ENCODE results near the gene GARIN5A. TPM values are rescaled to one million over a fixed set of nuclear protein-coding genes. Genes with fewer than 3 reads are reported as not detected.

GARIN5A gene
- total RNA-seq, 2 experiments from 2014 or later = 0.59 to 0.63 TPM

- H3K4me1 ChIP-seq (ENCODE audit: insufficient read depth, low read length, poor library complexity, severe bottlenecking) = peaks cover 12% of the 10 kb centered on the region
- no peak overlapping the region for H2AFZ ChIP-seq (ENCODE audit: low read length)
- POLR2A ChIA-PET = no interaction called here
- TF ChIP-seq EZH2phosphoT487 (IDR thresholded peaks at IDR 0.05; ENCODE audit: borderline replicate concordance, low read depth, low read length) (no peak), CTCF (conservative IDR thresholded peaks at IDR 0.05; ENCODE audit: low read length) (no peak)
- no peaks in the 10 kb centered on the region for H3K9me3 ChIP-seq (ENCODE audit: low read length)
- DNase-seq (ENCODE audit: low spot score) = no peak
- H3K36me3 ChIP-seq (ENCODE audit: insufficient read depth, low read length) = no peaks in the 10 kb centered on the region
- no peak overlapping the region for H3K27ac ChIP-seq (ENCODE audit: low read depth, low read length, poor library complexity, severe bottlenecking)
- no peak overlapping the region for H3K4me3 ChIP-seq (ENCODE audit: low read depth, low read length, poor library complexity, severe bottlenecking)
- intact Hi-C loops (cut with micrococcal nuclease; ENCODE audit: unreplicated experiment) = no loop called here
- H3K9me2 ChIP-seq (ENCODE audit: insufficient read depth, low read length) = no peaks in the 10 kb centered on the region
- H3K4me2 ChIP-seq (ENCODE audit: low read length) = no peak overlapping the region
- H4K20me1 ChIP-seq (ENCODE audit: insufficient read depth, low read length) = no peaks in the 10 kb centered on the region
- H3K79me2 ChIP-seq (ENCODE audit: insufficient read depth, low read depth, low read length) = no peaks in the 10 kb centered on the region
- BruUV-seq (replicated peaks) = no TSS peak
- CTCF ChIA-PET (ENCODE audit: unreplicated experiment) = no interaction called here
Observed at GRCh38 chr19:50509366-50509765, 32.7 kb upstream of the GARIN5A start.

GRCh38 chr19:50508843-50509190, 32.2 kb upstream of the GARIN5A start:
- intact Hi-C loops (cut with micrococcal nuclease; ENCODE audit: unreplicated experiment) = no loop called here
- no peak for DNase-seq (ENCODE audit: low spot score)
- no peaks in the 10 kb centered on the region for H3K9me2 ChIP-seq (ENCODE audit: insufficient read depth, low read length)
- no peak for TF ChIP-seq CTCF (conservative IDR thresholded peaks at IDR 0.05; ENCODE audit: low read length)
- no peak for TF ChIP-seq EZH2phosphoT487 (IDR thresholded peaks at IDR 0.05; ENCODE audit: borderline replicate concordance, low read depth, low read length)
- H3K4me1 ChIP-seq (ENCODE audit: insufficient read depth, low read length, poor library complexity, severe bottlenecking) = peaks cover 12% of the 10 kb centered on the region
- ChIA-PET POLR2A (no interaction called here), CTCF (ENCODE audit: unreplicated experiment) (interaction anchor here (0.6 kb wide), 1 partner anchor 166 kb away, joined by 4 read pairs; no protein-coding TSS in a partner anchor)
- H4K20me1 ChIP-seq (ENCODE audit: insufficient read depth, low read length) = no peaks in the 10 kb centered on the region
- no peaks in the 10 kb centered on the region for H3K36me3 ChIP-seq (ENCODE audit: insufficient read depth, low read length)
- no peaks in the 10 kb centered on the region for H3K9me3 ChIP-seq (ENCODE audit: low read length)
- no peaks in the 10 kb centered on the region for H3K79me2 ChIP-seq (ENCODE audit: insufficient read depth, low read depth, low read length)
- H3K27ac ChIP-seq (ENCODE audit: low read depth, low read length, poor library complexity, severe bottlenecking) = no peak overlapping the region
- H2AFZ ChIP-seq (ENCODE audit: low read length) = no peak overlapping the region
- no peak overlapping the region for H3K4me2 ChIP-seq (ENCODE audit: low read length)
- no peak overlapping the region for H3K4me3 ChIP-seq (ENCODE audit: low read depth, low read length, poor library complexity, severe bottlenecking)
- BruUV-seq (replicated peaks) = no TSS peak

- no TSS peak for BruUV-seq (replicated peaks)
- Histone ChIP-seq H3K4me2 (ENCODE audit: low read length) (no peak overlapping the region), H3K9me3 (ENCODE audit: low read length) (no peaks in the 10 kb centered on the region), H4K20me1 (ENCODE audit: insufficient read depth, low read length) (no peaks in the 10 kb centered on the region), H3K9me2 (ENCODE audit: insufficient read depth, low read length) (no peaks in the 10 kb centered on the region), H2AFZ (ENCODE audit: low read length) (no peak overlapping the region), H3K4me1 (ENCODE audit: insufficient read depth, low read length, poor library complexity, severe bottlenecking) (peaks cover 12% of the 10 kb centered on the region), H3K27ac (ENCODE audit: low read depth, low read length, poor library complexity, severe bottlenecking) (no peak overlapping the region), H3K4me3 (ENCODE audit: low read depth, low read length, poor library complexity, severe bottlenecking) (no peak overlapping the region), H3K79me2 (ENCODE audit: insufficient read depth, low read depth, low read length) (no peaks in the 10 kb centered on the region), H3K36me3 (ENCODE audit: insufficient read depth, low read length) (no peaks in the 10 kb centered on the region)
- intact Hi-C loops (cut with micrococcal nuclease; ENCODE audit: unreplicated experiment) = no loop called here
- CTCF ChIA-PET (ENCODE audit: unreplicated experiment) = no interaction called here
- no peak for TF ChIP-seq CTCF (conservative IDR thresholded peaks at IDR 0.05; ENCODE audit: low read length)
- no peak for TF ChIP-seq EZH2phosphoT487 (IDR thresholded peaks at IDR 0.05; ENCODE audit: borderline replicate concordance, low read depth, low read length)
- DNase-seq (ENCODE audit: low spot score) = no peak
- POLR2A ChIA-PET = no interaction called here
Observed at GRCh38 chr19:50507376-50507775, 30.7 kb upstream of the GARIN5A start.

All from OCI-LY7 (cell line).